Activated CD8-positive, alpha-beta memory T cell treated with anti-CD3 and anti-CD28 coated beads for 24 hours (primary cell): ENCODE measurements around the gene GMPS.
"Not testable (repeated sequence)": the region's sequence is repeated elsewhere in the genome, so short reads cannot be mapped to it uniquely, and the experiment has no call there.

Source experiments
- DNase-seq: peaks from one replicate; pipeline ENCODE4 v3.0.0-alpha.2; 2020

Gene GMPS

GRCh38 chr3:155946178-155946577 lies 75.7 kb downstream of the GMPS start:
- DNase-seq: no peak

- DNase-seq: no peak
Measured at GRCh38 chr3:155948476-155948875, 78.0 kb downstream of the GMPS start.

- no peak for DNase-seq
Measured at GRCh38 chr3:155949453-155950217, 79.2 kb downstream of the GMPS start.

- no peak for DNase-seq
Measured at GRCh38 chr3:155956508-155957411, 86.3 kb downstream of the GMPS start.

- DNase-seq: no peak
Measured at GRCh38 chr3:155957412-155957880, 87.0 kb downstream of the GMPS start.

GRCh38 chr3:155958676-155959075 lies 88.2 kb downstream of the GMPS start:
- no peak for DNase-seq

- no peak for DNase-seq
Measured at GRCh38 chr3:155960060-155960459, 89.6 kb downstream of the GMPS start.

- DNase-seq: not testable (repeated sequence)
Measured at GRCh38 chr3:155961044-155961443, 90.6 kb downstream of the GMPS start.

- no peak for DNase-seq
Measured at GRCh38 chr3:155963570-155963969, 93.1 kb downstream of the GMPS start.

GRCh38 chr3:155970398-155970797 lies 99.9 kb downstream of the GMPS start:
- DNase-seq: no peak

- DNase-seq: no peak
Measured at GRCh38 chr3:155972885-155973584, 102.6 kb downstream of the GMPS start.

GRCh38 chr3:155978324-155978723 lies 107.9 kb downstream of the GMPS start:
- no peak for DNase-seq

GRCh38 chr3:155979746-155980145 lies 109.3 kb downstream of the GMPS start:
- DNase-seq: no peak

- DNase-seq: no peak
Measured at GRCh38 chr3:155981669-155982068, 111.2 kb downstream of the GMPS start.

- DNase-seq: no peak
Measured at GRCh38 chr3:155983834-155984474, 113.5 kb downstream of the GMPS start.

- DNase-seq: no peak
Measured at GRCh38 chr3:155984791-155985417, 114.5 kb downstream of the GMPS start.

GRCh38 chr3:155989536-155989935 lies 119.1 kb downstream of the GMPS start:
- DNase-seq: no peak

- no peak for DNase-seq
Measured at GRCh38 chr3:155991212-155991611, 120.8 kb downstream of the GMPS start.

GRCh38 chr3:155991847-155992246 lies 121.4 kb downstream of the GMPS start:
- DNase-seq: no peak
